HepG2 (cell line): Measurements from ENCODE around the gene FCHSD1. TPM values are rescaled to one million over a fixed set of nuclear protein-coding genes. Genes with fewer than 3 reads are reported as not detected.

Experiments used
- ARNTL ChIP-seq: sonication (generic); formaldehyde crosslinking; IDR thresholded peaks from 2 replicates; pipeline ENCODE4 v1.4.0; 2020; ENCODE audit warnings: mild to moderate bottlenecking, missing genetic modification reagents
- DNMT3B ChIP-seq: conservative IDR thresholded peaks from 2 replicates; pipeline ENCODE4 v1.6.1; 2016; ENCODE audit warnings: missing biosample characterization, control low read depth
- JUNB ChIP-seq: sonication (generic); formaldehyde crosslinking; IDR thresholded peaks from 2 replicates; pipeline ENCODE4 v1.8.0; 2022; ENCODE audit warnings: missing genetic modification reagents, mild to moderate bottlenecking, borderline replicate concordance
- KDM1A ChIP-seq: IDR thresholded peaks from 2 replicates; pipeline ENCODE4 v1.6.1; 2016; ENCODE audit warnings: missing compliant biosample characterization
- KDM5B ChIP-seq: sonication (generic); formaldehyde crosslinking; IDR thresholded peaks from 2 replicates; pipeline ENCODE4 v1.4.0; 2020; ENCODE audit warnings: missing genetic modification reagents, mild to moderate bottlenecking, borderline replicate concordance
- KDM6A ChIP-seq: IDR thresholded peaks from 2 replicates; pipeline ENCODE4 v1.6.1; 2016; ENCODE audit warnings: low read depth
- MEIS2 ChIP-seq: sonication (generic); formaldehyde crosslinking; IDR thresholded peaks from 2 replicates; pipeline ENCODE4 v1.9.0; 2021; ENCODE audit warnings: mild to moderate bottlenecking, missing genetic modification reagents
- NFE2L2 ChIP-seq: fragments of 150-350 bp; IDR thresholded peaks from 2 replicates; pipeline ENCODE4 v1.6.1; 2014; ENCODE audit warnings: low read length
- REPIN1 ChIP-seq: sonication (generic); formaldehyde crosslinking; IDR thresholded peaks from 2 replicates; pipeline ENCODE4 v1.8.0; 2022; ENCODE audit warnings: missing genetic modification reagents, low read depth, mild to moderate bottlenecking, borderline replicate concordance
- RXRA ChIP-seq: sonication (generic); formaldehyde crosslinking; IDR thresholded peaks from 2 replicates; pipeline ENCODE4 v1.5.1; 2020; ENCODE audit warnings: missing genetic modification reagents
- SALL1 ChIP-seq: sonication (generic); formaldehyde crosslinking; IDR thresholded peaks from 2 replicates; pipeline ENCODE4 v1.8.0; 2022; ENCODE audit warnings: mild to moderate bottlenecking, missing genetic modification reagents
- SCMH1 ChIP-seq: sonication (generic); formaldehyde crosslinking; IDR thresholded peaks from 2 replicates; pipeline ENCODE4 v1.9.0; 2021; ENCODE audit warnings: missing genetic modification reagents, mild to moderate bottlenecking, borderline replicate concordance
- SRSF1 ChIP-seq: fragments of 200-400 bp; formaldehyde crosslinking; optimal IDR thresholded peaks from 2 replicates; pipeline ENCODE3; 2017; ENCODE audit warnings: mild to moderate bottlenecking, low read depth, low read length, moderate library complexity
- SUZ12 ChIP-seq: fragments of 150-350 bp; IDR thresholded peaks from 2 replicates; pipeline ENCODE4 v1.6.1; 2014; ENCODE audit warnings: low read depth, low read length
- TCF7L2 ChIP-seq: IDR thresholded peaks from 2 replicates; pipeline ENCODE4 v1.6.1; 2011; ENCODE audit warnings: mild to moderate bottlenecking, low read depth, low read length, moderate library complexity
- ZFAT ChIP-seq: sonication (generic); formaldehyde crosslinking; conservative IDR thresholded peaks from 2 replicates; pipeline ENCODE4 v1.8.1; 2023; ENCODE audit warnings: missing genetic modification reagents, inconsistent platforms
- ZFP36L1 ChIP-seq: sonication (generic); formaldehyde crosslinking; IDR thresholded peaks from 2 replicates; pipeline ENCODE4 v1.8.0; 2022; ENCODE audit warnings: mild to moderate bottlenecking, missing genetic modification reagents, moderate library complexity
- ZNF280B ChIP-seq: sonication (generic); formaldehyde crosslinking; IDR thresholded peaks from 2 replicates; pipeline ENCODE4 v1.5.0; 2020; ENCODE audit warnings: missing genetic modification reagents, mild to moderate bottlenecking, borderline replicate concordance
- ZNF33A ChIP-seq: sonication (generic); formaldehyde crosslinking; IDR thresholded peaks from 2 replicates; pipeline ENCODE4 v1.5.1; 2020; ENCODE audit warnings: missing genetic modification reagents, mild to moderate bottlenecking, moderate library complexity, borderline replicate concordance
- ZNF598 ChIP-seq: sonication (generic); formaldehyde crosslinking; IDR thresholded peaks from 2 replicates; pipeline ENCODE4 v1.5.1; 2020; ENCODE audit warnings: mild to moderate bottlenecking, missing genetic modification reagents, borderline replicate concordance
- ZNF607 ChIP-seq: sonication (generic); formaldehyde crosslinking; IDR thresholded peaks from 2 replicates; pipeline ENCODE4 v1.5.1; 2020; ENCODE audit warnings: missing genetic modification reagents, mild to moderate bottlenecking, borderline replicate concordance
- ZNF737 ChIP-seq: sonication (generic); formaldehyde crosslinking; IDR thresholded peaks from 2 replicates; pipeline ENCODE4 v1.5.0; 2020; ENCODE audit warnings: missing genetic modification reagents, mild to moderate bottlenecking, borderline replicate concordance
- polyA plus RNA-seq, 8 experiments: library from polyadenylated mRNA; depleted of rRNA in 3 of 8; stranded (reverse) in 7 of 8; unstranded in 1 of 8; fragments of >200 nt; fragmentation: Illumina TruSeq in 4 of 8; extraction: Trizol in 4 of 8; gene quantifications; 2 replicates each; pipeline versions ENCODE4 v1.2.1 to v1.2.3, GENCODE V29; 2011 to 2016; ENCODE audit warnings: low read depth in 4 of 8, missing spikeins in 1 of 8, mixed read lengths in 1 of 8; ENCODE audit not compliant: insufficient read depth in 1 of 8
- total RNA-seq, 5 experiments: library from RNA; depleted of rRNA; stranded (reverse); fragments of >200 nt; fragmentation: Illumina TruSeq; extraction: Trizol; gene quantifications; 2 replicates each; pipeline ENCODE4 v1.2.3, GENCODE V29; 2016; ENCODE audit warnings: low read depth in 1 of 5
- TF ChIP-seq, protein P1 (sequence below): sonication (generic); formaldehyde crosslinking; IDR thresholded peaks from 2 replicates; pipeline ENCODE4 v1.5.0; 2020; ENCODE audit warnings: mild to moderate bottlenecking, missing genetic modification reagents, borderline replicate concordance
- TF ChIP-seq, protein P2 (sequence below): sonication (generic); formaldehyde crosslinking; IDR thresholded peaks from 2 replicates; pipeline ENCODE4 v1.8.1; 2023; ENCODE audit warnings: mild to moderate bottlenecking, missing genetic modification reagents

FCHSD1 gene
- total and polyA plus RNA-seq, 2 of the 13 experiments (the other 11 are each of a cell fraction or from before 2014, with no cell fraction given): 5.5 to 15.4 TPM

DNA sequence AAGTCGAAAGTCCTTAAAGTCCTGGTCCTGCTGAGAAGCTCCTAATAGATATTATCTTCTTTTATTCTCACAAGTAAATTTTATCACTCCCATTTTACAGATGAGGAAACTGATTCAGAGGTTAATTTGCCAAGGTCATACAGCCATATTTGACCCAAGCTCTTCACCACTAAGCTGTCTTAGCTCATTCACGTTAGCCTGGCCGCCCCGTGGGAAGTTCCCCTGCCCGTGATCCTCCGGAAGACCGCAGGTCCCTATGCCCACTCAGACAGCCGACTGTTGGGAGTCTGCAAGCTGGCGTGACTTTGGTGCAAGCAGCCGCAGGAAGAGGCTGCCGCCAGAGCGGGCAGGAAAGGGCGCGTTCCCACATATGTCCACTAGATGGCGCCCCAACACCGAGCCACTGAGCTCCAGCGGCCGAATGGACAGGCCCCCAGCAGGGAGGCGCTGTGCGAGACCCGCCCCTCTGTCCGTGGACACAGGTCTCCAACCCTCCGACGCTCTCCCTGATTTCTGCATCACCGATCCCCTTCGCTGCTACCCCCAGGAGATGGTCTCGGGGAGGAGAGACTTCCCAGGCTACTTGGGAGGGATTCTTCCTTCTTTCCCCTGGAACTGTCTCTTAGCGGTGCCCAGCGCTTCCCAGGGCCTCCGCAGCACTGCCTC, 40.8 kb upstream of the FCHSD1 start (continued):
- no peak for TF ChIP-seq ZNF280B (CRISPR knock-in tag)
- no peak for TF ChIP-seq ZNF737 (CRISPR knock-in tag)
- no peak for TF ChIP-seq TCF7L2
- TF ChIP-seq JUNB (CRISPR knock-in tag): no peak
- TF ChIP-seq ZNF607 (CRISPR knock-in tag): no peak
- TF ChIP-seq ZFP36L1 (CRISPR knock-in tag): no peak
- no peak for TF ChIP-seq NFE2L2
- TF ChIP-seq RXRA: peak; percentile 19; the same call in 1 of the 2 replicates
- TF ChIP-seq ZFAT (CRISPR knock-in tag): no peak
- TF ChIP-seq, protein P1, sequence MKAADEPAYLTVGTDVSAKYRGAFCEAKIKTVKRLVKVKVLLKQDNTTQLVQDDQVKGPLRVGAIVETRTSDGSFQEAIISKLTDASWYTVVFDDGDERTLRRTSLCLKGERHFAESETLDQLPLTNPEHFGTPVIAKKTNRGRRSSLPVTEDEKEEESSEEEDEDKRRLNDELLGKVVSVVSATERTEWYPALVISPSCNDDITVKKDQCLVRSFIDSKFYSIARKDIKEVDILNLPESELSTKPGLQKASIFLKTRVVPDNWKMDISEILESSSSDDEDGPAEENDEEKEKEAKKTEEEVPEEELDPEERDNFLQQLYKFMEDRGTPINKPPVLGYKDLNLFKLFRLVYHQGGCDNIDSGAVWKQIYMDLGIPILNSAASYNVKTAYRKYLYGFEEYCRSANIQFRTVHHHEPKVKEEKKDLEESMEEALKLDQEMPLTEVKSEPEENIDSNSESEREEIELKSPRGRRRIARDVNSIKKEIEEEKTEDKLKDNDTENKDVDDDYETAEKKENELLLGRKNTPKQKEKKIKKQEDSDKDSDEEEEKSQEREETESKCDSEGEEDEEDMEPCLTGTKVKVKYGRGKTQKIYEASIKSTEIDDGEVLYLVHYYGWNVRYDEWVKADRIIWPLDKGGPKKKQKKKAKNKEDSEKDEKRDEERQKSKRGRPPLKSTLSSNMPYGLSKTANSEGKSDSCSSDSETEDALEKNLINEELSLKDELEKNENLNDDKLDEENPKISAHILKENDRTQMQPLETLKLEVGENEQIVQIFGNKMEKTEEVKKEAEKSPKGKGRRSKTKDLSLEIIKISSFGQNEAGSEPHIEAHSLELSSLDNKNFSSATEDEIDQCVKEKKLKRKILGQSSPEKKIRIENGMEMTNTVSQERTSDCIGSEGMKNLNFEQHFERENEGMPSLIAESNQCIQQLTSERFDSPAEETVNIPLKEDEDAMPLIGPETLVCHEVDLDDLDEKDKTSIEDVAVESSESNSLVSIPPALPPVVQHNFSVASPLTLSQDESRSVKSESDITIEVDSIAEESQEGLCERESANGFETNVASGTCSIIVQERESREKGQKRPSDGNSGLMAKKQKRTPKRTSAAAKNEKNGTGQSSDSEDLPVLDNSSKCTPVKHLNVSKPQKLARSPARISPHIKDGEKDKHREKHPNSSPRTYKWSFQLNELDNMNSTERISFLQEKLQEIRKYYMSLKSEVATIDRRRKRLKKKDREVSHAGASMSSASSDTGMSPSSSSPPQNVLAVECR (CRISPR knock-in tag): no peak; the same call in 1 of the 2 replicates
- TF ChIP-seq MEIS2 (CRISPR knock-in tag): no peak
- peak; percentile 44; the same call in 1 of the 2 replicates for TF ChIP-seq REPIN1 (CRISPR knock-in tag)
- peak; percentile 85; the same call in 1 of the 2 replicates for TF ChIP-seq ZNF598 (CRISPR knock-in tag)
- TF ChIP-seq SALL1 (CRISPR knock-in tag): peak; percentile 56; the same call in 1 of the 2 replicates
- TF ChIP-seq ARNTL (CRISPR knock-in tag): no peak
- TF ChIP-seq KDM5B (CRISPR knock-in tag): peak; percentile 43; the same call in 1 of the 2 replicates
- no peak for TF ChIP-seq SRSF1
- TF ChIP-seq SCMH1 (CRISPR knock-in tag): no peak
- TF ChIP-seq SUZ12: no peak
- no peak for TF ChIP-seq KDM6A (CRISPR knock-in tag)
- TF ChIP-seq, protein P2, sequence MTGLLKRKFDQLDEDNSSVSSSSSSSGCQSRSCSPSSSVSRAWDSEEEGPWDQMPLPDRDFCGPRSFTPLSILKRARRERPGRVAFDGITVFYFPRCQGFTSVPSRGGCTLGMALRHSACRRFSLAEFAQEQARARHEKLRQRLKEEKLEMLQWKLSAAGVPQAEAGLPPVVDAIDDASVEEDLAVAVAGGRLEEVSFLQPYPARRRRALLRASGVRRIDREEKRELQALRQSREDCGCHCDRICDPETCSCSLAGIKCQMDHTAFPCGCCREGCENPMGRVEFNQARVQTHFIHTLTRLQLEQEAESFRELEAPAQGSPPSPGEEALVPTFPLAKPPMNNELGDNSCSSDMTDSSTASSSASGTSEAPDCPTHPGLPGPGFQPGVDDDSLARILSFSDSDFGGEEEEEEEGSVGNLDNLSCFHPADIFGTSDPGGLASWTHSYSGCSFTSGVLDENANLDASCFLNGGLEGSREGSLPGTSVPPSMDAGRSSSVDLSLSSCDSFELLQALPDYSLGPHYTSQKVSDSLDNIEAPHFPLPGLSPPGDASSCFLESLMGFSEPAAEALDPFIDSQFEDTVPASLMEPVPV (CRISPR knock-in tag): no peak
- TF ChIP-seq DNMT3B (CRISPR knock-in tag): no peak
- TF ChIP-seq KDM1A (CRISPR knock-in tag): no peak
- no peak for TF ChIP-seq ZNF33A (CRISPR knock-in tag)
